Hematopoietic multipotent progenitor cell (in vitro differentiated cells): Measurements from ENCODE around the gene ADSS1. TPM values are rescaled to one million over a fixed set of nuclear protein-coding genes. Genes with fewer than 3 reads are reported as not detected.

Experiments used
- DNase-seq, 3 donors: peaks; one replicate each; pipeline ENCODE4 v3.0.0-alpha.2; 2011 to 2015; ENCODE audit warnings: low read depth in 2 of 3, low spot score in 2 of 3
- total RNA-seq: library from RNA; depleted of rRNA; stranded (reverse); fragments of >200 nt; gene quantifications from one replicate; pipeline ENCODE4 v1.2.3, GENCODE V29; 2012

Gene ADSS1
- total RNA-seq, 1 donor, result 3.8 TPM

- no peak for DNase-seq
Observed at GRCh38 chr14:104697892-104698583, 26.0 kb upstream of the ADSS1 start.

- no peak for DNase-seq
Observed at GRCh38 chr14:104698688-104699425, 25.2 kb upstream of the ADSS1 start.

- no peak for DNase-seq
Observed at GRCh38 chr14:104699426-104699748, 24.6 kb upstream of the ADSS1 start.

GRCh38 chr14:104700225-104700651 lies 23.8 kb upstream of the ADSS1 start:
- no peak for DNase-seq

- peak in 2 of 3 donors; percentile 56 to 65 for DNase-seq
Observed at GRCh38 chr14:104700747-104701217, 23.2 kb upstream of the ADSS1 start.

GRCh38 chr14:104701383-104702076 lies 22.5 kb upstream of the ADSS1 start:
- no peak for DNase-seq

- no peak for DNase-seq
Observed at GRCh38 chr14:104702106-104702505, 21.9 kb upstream of the ADSS1 start.

- DNase-seq, result no peak
Observed at GRCh38 chr14:104702673-104703072, 21.4 kb upstream of the ADSS1 start.

- DNase-seq, result no peak
Observed at GRCh38 chr14:104703269-104703668, 20.8 kb upstream of the ADSS1 start.

GRCh38 chr14:104704252-104704651 lies 19.8 kb upstream of the ADSS1 start:
- DNase-seq, result no peak

GRCh38 chr14:104705340-104706047 lies 18.5 kb upstream of the ADSS1 start:
- no peak for DNase-seq

- no peak for DNase-seq
Observed at GRCh38 chr14:104706733-104707607, 17.1 kb upstream of the ADSS1 start.

GRCh38 chr14:104707608-104708595 lies 16.1 kb upstream of the ADSS1 start:
- DNase-seq, result no peak

GRCh38 chr14:104708606-104709268 lies 15.3 kb upstream of the ADSS1 start:
- DNase-seq, result peak; percentile 57 to 80 (median 66)

- no peak for DNase-seq
Observed at GRCh38 chr14:104709387-104710039, 14.5 kb upstream of the ADSS1 start.

GRCh38 chr14:104710071-104710735 lies 13.8 kb upstream of the ADSS1 start:
- no peak for DNase-seq
